GM18873 (cell line): ENCODE results near the gene PHYKPL.

Experiments used
- ATAC-seq: cut with Tn5 transposase; IDR thresholded peaks from one replicate; pipeline ENCODE4 v1.9.1; 2021; ENCODE audit warnings: mild to moderate bottlenecking, moderate library complexity, moderate number of reproducible peaks; ENCODE audit not compliant: unreplicated experiment, low FRiP score

PHYKPL gene

GRCh38 chr5:178224403-178224802 lies 8.2 kb downstream of the PHYKPL start:
- ATAC-seq, result no peak

GRCh38 chr5:178223828-178224335 lies 8.7 kb downstream of the PHYKPL start:
- ATAC-seq, result no peak

- no peak for ATAC-seq
Measured at GRCh38 chr5:178223196-178223773, 9.3 kb downstream of the PHYKPL start.

GRCh38 chr5:178222292-178222691 lies 10.3 kb downstream of the PHYKPL start:
- no peak for ATAC-seq

GRCh38 chr5:178221853-178222252 lies 10.7 kb downstream of the PHYKPL start:
- ATAC-seq, result no peak

GRCh38 chr5:178221282-178221681 lies 11.3 kb downstream of the PHYKPL start:
- ATAC-seq, result no peak

- no peak for ATAC-seq
Measured at GRCh38 chr5:178218827-178219226, 13.8 kb downstream of the PHYKPL start.

- ATAC-seq, result no peak
Measured at GRCh38 chr5:178218237-178218776, 14.3 kb downstream of the PHYKPL start.

- ATAC-seq, result no peak
Measured at GRCh38 chr5:178216779-178217178, 15.8 kb downstream of the PHYKPL start.

GRCh38 chr5:178216088-178216534 lies 16.5 kb downstream of the PHYKPL start:
- no peak for ATAC-seq

- ATAC-seq, result no peak
Measured at GRCh38 chr5:178215280-178216002, 17.2 kb downstream of the PHYKPL start.

- no peak for ATAC-seq
Measured at GRCh38 chr5:178214160-178214803, 18.3 kb downstream of the PHYKPL start.

- ATAC-seq, result no peak
Measured at GRCh38 chr5:178213748-178214151, 18.9 kb downstream of the PHYKPL start.

- ATAC-seq, result no peak
Measured at GRCh38 chr5:178213003-178213461, 19.6 kb downstream of the PHYKPL start.

GRCh38 chr5:178212241-178213002 lies 20.2 kb downstream of the PHYKPL start:
- no peak for ATAC-seq

- no peak for ATAC-seq
Measured at GRCh38 chr5:178211095-178212048, 21.2 kb downstream of the PHYKPL start.

GRCh38 chr5:178210686-178211085 lies 21.9 kb downstream of the PHYKPL start:
- no peak for ATAC-seq

- no peak for ATAC-seq
Measured at GRCh38 chr5:178210073-178210535, 22.5 kb downstream of the PHYKPL start.
